Coronary artery (tissue), 2 donors: ENCODE measurements around the gene TBC1D13.

Source experiments
- DNase-seq: peaks from one replicate; pipeline ENCODE4 v3.0.0-alpha.2; 2017; ENCODE audit warnings: low spot score
- H3K27ac ChIP-seq, 2 donors: fragments of 200-600 bp; sonication (generic); one replicate each; pipeline ENCODE4 v1.5.1; 2016 to 2019
- H3K4me3 ChIP-seq: fragments of 200-600 bp; sonication (generic); 2 replicates; pipeline ENCODE4 v1.5.1; 2016; ENCODE audit warnings: mild to moderate bottlenecking, moderate library complexity
- CTCF ChIP-seq: fragments of 200-600 bp; sonication (generic); IDR thresholded peaks from one replicate; pipeline ENCODE4 v1.5.1; 2019; ENCODE audit warnings: antibody characterized with exemption

TBC1D13 gene

DNA sequence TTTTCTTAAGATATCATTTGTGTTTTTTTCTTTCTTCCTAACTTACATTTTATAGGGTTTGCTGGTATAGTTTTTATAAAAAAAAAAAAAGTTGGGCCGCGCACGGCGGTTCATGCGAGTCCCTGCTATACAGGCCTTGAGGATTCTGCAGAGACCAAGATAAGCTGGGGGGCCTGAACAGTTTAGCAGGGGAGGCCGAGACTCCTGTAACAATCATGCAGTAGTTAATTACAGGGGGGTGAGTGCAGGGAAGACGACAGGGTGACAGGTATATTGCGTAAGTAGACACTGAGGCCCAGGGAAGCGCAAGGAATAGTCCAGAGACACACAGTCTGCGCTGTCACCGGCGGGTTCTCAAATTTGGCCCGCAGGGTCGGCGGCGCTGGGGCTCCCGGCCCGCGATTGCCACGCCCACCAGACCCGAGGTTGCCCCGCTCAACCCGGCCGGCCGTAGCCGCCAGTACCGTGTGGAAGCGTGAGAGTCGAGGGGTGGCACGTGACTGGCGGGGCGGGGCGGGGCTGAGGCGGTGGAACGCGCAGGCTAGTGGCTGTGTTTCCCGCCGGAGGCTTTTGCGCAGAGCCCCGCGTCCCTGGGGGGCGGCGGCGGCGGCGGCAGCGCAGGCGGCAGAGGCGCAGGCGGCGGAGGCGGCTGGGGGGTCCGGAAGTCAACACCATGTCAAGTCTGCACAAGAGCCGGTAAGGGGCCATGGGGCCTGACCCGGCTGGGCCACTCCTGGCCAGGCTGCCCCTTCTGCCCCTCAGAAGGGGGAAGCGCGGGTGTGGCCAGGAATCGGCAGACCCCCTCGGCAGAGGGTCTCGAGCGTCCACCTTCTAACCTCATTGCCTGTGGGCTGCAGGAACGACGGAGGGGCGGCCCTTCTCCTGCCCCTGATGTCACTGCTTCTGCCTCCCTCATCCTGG is at the start of gene TBC1D13:
Gene TBC1D13, plus strand, starts transcription at position 573 of the 921 bp plus-strand sequence. Its CDS starts 101 bp downstream, at position 674.
- Histone ChIP-seq H3K27ac (peak within 1 kb of the TSS; percentile 23 to 93), H3K4me3 (peak within 1 kb of the TSS; percentile 97)
- TF ChIP-seq CTCF, result no peak
- peak; percentile 93 for DNase-seq

DNA sequence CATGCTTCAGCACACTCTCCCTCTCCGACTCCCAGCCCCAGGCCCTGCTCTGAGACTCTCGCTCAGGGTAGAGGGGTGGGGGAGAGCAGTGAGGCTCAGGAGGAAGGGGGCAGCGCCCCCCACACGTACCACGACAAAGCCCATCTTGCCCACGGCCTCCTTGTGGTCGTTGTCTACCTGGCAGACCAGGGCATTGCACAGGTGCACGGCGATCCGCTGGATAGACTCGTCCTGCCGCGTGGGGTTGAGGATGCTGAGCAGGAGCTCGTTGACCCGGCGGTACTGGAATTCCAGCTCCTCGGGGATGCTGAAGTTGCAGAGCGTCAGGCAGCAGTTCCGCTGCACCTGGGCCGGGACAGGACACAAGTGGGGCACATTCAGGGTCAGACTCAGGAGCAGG is 44.7 kb upstream of the TBC1D13 start:
- no peak for TF ChIP-seq CTCF
- no peak for DNase-seq
- no peak overlapping the region for H3K27ac ChIP-seq
- H3K4me3 ChIP-seq, result no peak overlapping the region

DNA sequence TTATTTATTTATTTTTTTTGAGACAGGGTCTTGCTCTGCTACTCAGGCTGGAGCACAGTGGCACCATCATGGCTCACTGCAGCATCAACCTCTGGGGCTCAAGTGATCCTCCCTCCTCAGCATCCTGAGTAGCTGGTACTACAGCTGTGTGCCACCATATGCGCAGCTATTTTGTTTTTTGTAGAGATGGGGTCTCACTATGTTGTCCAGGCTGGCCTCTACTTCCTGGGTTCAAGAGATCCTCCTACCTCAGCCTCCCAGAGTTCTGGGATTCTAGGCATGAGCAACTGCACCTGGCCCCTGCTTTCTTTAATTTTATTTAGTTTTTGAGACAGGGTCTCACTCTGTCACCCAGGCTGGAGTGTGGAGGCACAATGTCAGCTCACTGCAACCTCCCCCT is 43.6 kb upstream of the TBC1D13 start:
- no peak for DNase-seq
- TF ChIP-seq CTCF, result no peak
- H3K27ac ChIP-seq, result no peak overlapping the region
- H3K4me3 ChIP-seq, result no peak overlapping the region

GRCh38 chr9:128747241-128747640 is 39.8 kb upstream of the TBC1D13 start:
- Histone ChIP-seq H3K4me3 (no peak overlapping the region), H3K27ac (no peak overlapping the region)
- DNase-seq, result no peak
- TF ChIP-seq CTCF, result no peak

DNA sequence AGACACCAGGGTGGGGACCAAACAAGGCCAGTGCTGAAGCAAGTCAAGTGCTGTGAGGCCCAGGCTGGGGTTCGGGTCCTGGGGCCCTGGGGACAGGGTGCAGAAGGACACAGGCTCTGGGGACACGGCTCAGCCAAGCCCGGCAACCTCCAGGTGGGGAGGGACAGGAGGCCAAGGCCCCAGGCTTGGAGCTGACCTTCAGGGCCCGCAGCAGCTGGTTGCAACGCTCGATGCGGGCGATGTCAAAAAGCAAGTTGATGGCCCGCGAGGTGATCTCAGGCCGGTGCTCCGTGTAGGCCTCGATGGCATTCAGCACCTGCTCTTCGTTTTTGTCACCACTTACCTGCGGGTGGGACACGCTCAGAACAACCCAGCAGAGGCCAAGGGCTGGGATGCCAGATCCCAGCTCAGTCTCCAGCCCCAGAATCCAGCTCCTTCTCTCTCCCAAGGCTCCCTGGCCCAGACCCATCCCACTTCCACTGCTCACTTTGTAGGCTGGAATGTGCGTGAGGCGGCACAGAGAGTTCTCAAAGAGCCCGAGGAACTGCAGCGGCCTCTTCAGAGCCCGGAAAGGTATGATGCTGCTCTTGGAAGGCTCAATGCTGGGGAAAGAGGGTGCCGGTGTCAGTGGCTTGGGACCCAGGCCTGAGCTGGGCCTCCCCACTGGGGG is 36.0 kb upstream of the TBC1D13 start:
- no peak for TF ChIP-seq CTCF
- H3K4me3 ChIP-seq, result no peak overlapping the region
- no peak overlapping the region for H3K27ac ChIP-seq
- DNase-seq, result no peak

DNA sequence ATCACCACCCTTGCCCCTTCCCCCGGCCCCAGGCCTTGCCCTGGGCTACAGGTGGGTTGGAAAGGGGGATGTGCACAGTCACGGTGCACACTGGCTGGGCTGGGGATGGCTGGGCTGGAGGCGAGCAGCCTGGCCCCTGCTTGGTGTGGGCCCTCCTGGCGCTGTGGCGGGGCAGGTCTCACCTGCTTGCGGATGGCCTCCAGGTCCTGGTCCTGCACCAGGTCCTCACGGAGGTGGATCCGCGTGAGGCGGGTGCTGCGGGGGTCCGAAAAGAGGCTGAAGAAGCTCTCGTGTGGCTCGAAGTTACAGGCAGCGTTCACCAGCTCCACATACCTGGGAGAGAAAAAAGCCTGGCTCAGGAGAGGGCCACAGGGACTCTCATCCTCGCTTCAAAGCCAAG is 33.4 kb upstream of the TBC1D13 start:
- Histone ChIP-seq H3K4me3 (no peak overlapping the region), H3K27ac (no peak overlapping the region)
- no peak for DNase-seq
- TF ChIP-seq CTCF, result no peak
